CD14-positive monocyte (primary cell): Measurements from ENCODE around the gene MYO3B. TPM values are rescaled to one million over a fixed set of nuclear protein-coding genes. Genes with fewer than 3 reads are reported as not detected.

Source experiments
- DNase-seq, 3 donors: peaks; one replicate each; pipeline ENCODE4 v3.0.0-alpha.2; 2011 to 2022
- H2AFZ ChIP-seq: 2 replicates; pipeline ENCODE4 v1.6.0; 2012; ENCODE audit warnings: mild to moderate bottlenecking, low read depth, low read length, inconsistent platforms; ENCODE audit not compliant: insufficient read depth, poor library complexity, severe bottlenecking
- H3K27ac ChIP-seq, 2 donors: 1 replicate in 1 of 2; 2 replicates in 1 of 2; pipeline ENCODE4 v1.5.1; 2012 to 2013; ENCODE audit warnings: low read length in 2 of 2, control low read depth in 1 of 2, inconsistent platforms in 1 of 2, low read depth in 1 of 2, mild to moderate bottlenecking in 1 of 2
- H3K27me3 ChIP-seq, 2 donors: one replicate each; pipeline versions ENCODE4 v1.6.0 to v1.6.1; 2011 to 2013; ENCODE audit warnings: low read length in 2 of 2; ENCODE audit not compliant: control insufficient read depth in 2 of 2, insufficient read depth in 2 of 2
- H3K36me3 ChIP-seq, 2 donors: replicated peaks in 1 of 2; 1 replicate in 1 of 2; 2 replicates in 1 of 2; pipeline versions ENCODE4 v1.5.1 to v1.6.1; 2012 to 2013; ENCODE audit warnings: low read length in 2 of 2, control low read depth in 1 of 2, inconsistent platforms in 1 of 2, mild to moderate bottlenecking in 1 of 2; ENCODE audit not compliant: insufficient read depth in 2 of 2, control insufficient read depth in 1 of 2
- H3K4me1 ChIP-seq, 2 donors: 1 replicate in 1 of 2; 2 replicates in 1 of 2; pipeline versions ENCODE4 v1.5.1 to v1.6.1; 2012 to 2013; ENCODE audit warnings: low read length in 2 of 2, control low read depth in 1 of 2, inconsistent platforms in 1 of 2, mild to moderate bottlenecking in 1 of 2, moderate library complexity in 1 of 2; ENCODE audit not compliant: insufficient read depth in 2 of 2, control insufficient read depth in 1 of 2
- H3K4me2 ChIP-seq: replicated peaks from 2 replicates; pipeline ENCODE3; 2012; ENCODE audit warnings: low read length, moderate library complexity, mild to moderate bottlenecking; ENCODE audit not compliant: poor library complexity, severe bottlenecking; ENCODE audit errors: extremely low read depth
- H3K4me3 ChIP-seq, 3 experiments: fragments of 200-600 bp in 1 of 3; sonication (generic) in 1 of 3; replicated peaks in 1 of 3; 1 replicate in 2 of 3; 2 replicates in 1 of 3; pipeline ENCODE4 v1.5.1; 2011 to 2013; ENCODE audit warnings: low read length in 3 of 3, mild to moderate bottlenecking in 3 of 3, control low read depth in 2 of 3, low read depth in 2 of 3, inconsistent platforms in 1 of 3, moderate library complexity in 1 of 3
- H3K79me2 ChIP-seq: 2 replicates; pipeline ENCODE4 v1.6.0; 2012; ENCODE audit warnings: mild to moderate bottlenecking, control low read depth, inconsistent platforms, low read length, moderate library complexity; ENCODE audit not compliant: insufficient read depth
- H3K9ac ChIP-seq: 2 replicates; pipeline ENCODE4 v1.6.0; 2017; ENCODE audit warnings: low read length, mild to moderate bottlenecking; ENCODE audit not compliant: insufficient read depth, poor library complexity, severe bottlenecking
- H3K9me3 ChIP-seq, 2 donors: replicated peaks in 1 of 2; 1 replicate in 1 of 2; 2 replicates in 1 of 2; pipeline versions ENCODE4 v1.5.1 to v1.6.1; 2012 to 2013; ENCODE audit warnings: low read length in 2 of 2, control low read depth in 1 of 2; ENCODE audit not compliant: control insufficient read depth in 1 of 2, insufficient read depth in 1 of 2
- H4K20me1 ChIP-seq: 2 replicates; pipeline ENCODE4 v1.6.0; 2012; ENCODE audit warnings: mild to moderate bottlenecking, low read length, control low read depth, moderate library complexity; ENCODE audit not compliant: insufficient read depth
- H3K27ac Mint-ChIP-seq, 7 donors: one replicate each; pipeline ENCODE4 v1.8.0; 2020; ENCODE audit warnings: mild to moderate bottlenecking in 7 of 7, mixed read lengths in 7 of 7, moderate library complexity in 6 of 7, inconsistent platforms in 2 of 7
- H3K27me3 Mint-ChIP-seq, 3 donors: one replicate each; pipeline ENCODE4 v1.8.0; 2021 to 2022; ENCODE audit warnings: low read depth in 3 of 3, mild to moderate bottlenecking in 3 of 3, mixed read lengths in 3 of 3, moderate library complexity in 3 of 3, inconsistent platforms in 1 of 3
- H3K36me3 Mint-ChIP-seq, 2 donors: one replicate each; pipeline ENCODE4 v1.8.0; 2020; ENCODE audit warnings: mixed read lengths in 2 of 2, inconsistent platforms in 1 of 2, mild to moderate bottlenecking in 1 of 2
- H3K4me1 Mint-ChIP-seq: one replicate; pipeline ENCODE4 v1.8.0; 2020; ENCODE audit warnings: mild to moderate bottlenecking, mixed read lengths
- H3K4me3 Mint-ChIP-seq, 2 donors: one replicate each; pipeline ENCODE4 v1.8.0; 2020; ENCODE audit warnings: mild to moderate bottlenecking in 2 of 2, mixed read lengths in 2 of 2, moderate library complexity in 1 of 2
- H3K9me3 Mint-ChIP-seq, 7 donors: one replicate each; pipeline ENCODE4 v1.8.0; 2020 to 2022; ENCODE audit warnings: mixed read lengths in 7 of 7, mild to moderate bottlenecking in 6 of 7, moderate library complexity in 6 of 7, inconsistent platforms in 2 of 7
- WGBS: methylation state at CpG from one replicate; pipeline ENCODE4 v1.1.5; 2013; ENCODE audit warnings: missing lambda C conversion rate; ENCODE audit not compliant: insufficient coverage; 5-methylcytosine and 5-hydroxymethylcytosine counted together
- intact Hi-C, 2 donors: fragments of 100-400 bp; cut with micrococcal nuclease; formaldehyde crosslinking; loops; one replicate each; pipeline versions ENCODE4 v1.15.0 to v1.15.1; 2023
- polyA plus RNA-seq, 3 donors: library from polyadenylated mRNA; depleted of rRNA in 1 of 3; unstranded in 2 of 3; stranded (reverse) in 1 of 3; fragments of 300-500 nt in 2 of 3; fragments of >200 nt in 1 of 3; fragmentation: Illumina TruSeq in 2 of 3; gene quantifications; 1 replicate in 2 of 3; 2 replicates in 1 of 3; pipeline ENCODE4 v1.2.3, GENCODE V29; 2012 to 2021
- TF ChIP-seq, protein P1 (sequence below): fragments of 200-600 bp; IDR thresholded peaks from one replicate; pipeline ENCODE4 v1.8.0; 2022; ENCODE audit warnings: antibody characterized with exemption, mild to moderate bottlenecking

MYO3B gene
- polyA plus RNA-seq, 3 donors = not detected

DNA sequence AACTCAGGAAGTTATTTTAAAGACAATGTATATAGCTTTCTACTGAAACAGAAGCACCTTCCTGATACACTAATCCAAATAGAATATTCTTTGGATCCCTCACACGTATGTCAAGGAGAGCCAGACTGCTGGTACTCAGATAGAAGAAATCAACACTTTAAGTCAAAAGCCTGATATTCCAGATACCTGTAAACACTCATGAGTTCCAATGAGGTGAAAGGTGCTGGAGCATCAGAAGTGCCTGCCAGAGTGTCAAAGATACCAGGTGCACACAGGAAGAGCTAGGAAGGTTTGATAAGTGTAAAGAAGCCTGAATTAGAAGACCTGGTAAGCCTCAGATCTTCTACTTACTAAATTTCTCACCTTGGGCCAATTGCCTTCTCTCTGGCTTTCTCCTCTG lies 310.9 kb downstream of the MYO3B start:
- no peaks in the 10 kb centered on the region for H3K9me3 ChIP-seq
- Mint-ChIP-seq H3K9me3 (no peaks in the 10 kb centered on the region), H3K27me3 (peaks cover 2 to 15% (median 4%) of the 10 kb centered on the region in 3 donors), H3K4me1 (no peaks in the 10 kb centered on the region), H3K4me3 (no peak overlapping the region), H3K36me3 (no peaks in the 10 kb centered on the region), H3K27ac (no peak overlapping the region)
- no peaks in the 10 kb centered on the region for H3K36me3 ChIP-seq
- no CpG with 5 or more reads among the region's 1 CpG for WGBS
- no peak overlapping the region for H3K27ac ChIP-seq
- TF ChIP-seq, protein P1, sequence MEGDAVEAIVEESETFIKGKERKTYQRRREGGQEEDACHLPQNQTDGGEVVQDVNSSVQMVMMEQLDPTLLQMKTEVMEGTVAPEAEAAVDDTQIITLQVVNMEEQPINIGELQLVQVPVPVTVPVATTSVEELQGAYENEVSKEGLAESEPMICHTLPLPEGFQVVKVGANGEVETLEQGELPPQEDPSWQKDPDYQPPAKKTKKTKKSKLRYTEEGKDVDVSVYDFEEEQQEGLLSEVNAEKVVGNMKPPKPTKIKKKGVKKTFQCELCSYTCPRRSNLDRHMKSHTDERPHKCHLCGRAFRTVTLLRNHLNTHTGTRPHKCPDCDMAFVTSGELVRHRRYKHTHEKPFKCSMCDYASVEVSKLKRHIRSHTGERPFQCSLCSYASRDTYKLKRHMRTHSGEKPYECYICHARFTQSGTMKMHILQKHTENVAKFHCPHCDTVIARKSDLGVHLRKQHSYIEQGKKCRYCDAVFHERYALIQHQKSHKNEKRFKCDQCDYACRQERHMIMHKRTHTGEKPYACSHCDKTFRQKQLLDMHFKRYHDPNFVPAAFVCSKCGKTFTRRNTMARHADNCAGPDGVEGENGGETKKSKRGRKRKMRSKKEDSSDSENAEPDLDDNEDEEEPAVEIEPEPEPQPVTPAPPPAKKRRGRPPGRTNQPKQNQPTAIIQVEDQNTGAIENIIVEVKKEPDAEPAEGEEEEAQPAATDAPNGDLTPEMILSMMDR = no peak
- no peaks in the 10 kb centered on the region for H3K27me3 ChIP-seq
- H4K20me1 ChIP-seq = no peaks in the 10 kb centered on the region
- intact Hi-C loops = no loop called here
- no peak overlapping the region for H2AFZ ChIP-seq
- H3K9ac ChIP-seq = no peak overlapping the region
- DNase-seq = no peak
- no peaks in the 10 kb centered on the region for H3K4me1 ChIP-seq
- H3K79me2 ChIP-seq = no peaks in the 10 kb centered on the region
- no peak overlapping the region for H3K4me2 ChIP-seq
- H3K4me3 ChIP-seq = no peak overlapping the region

DNA sequence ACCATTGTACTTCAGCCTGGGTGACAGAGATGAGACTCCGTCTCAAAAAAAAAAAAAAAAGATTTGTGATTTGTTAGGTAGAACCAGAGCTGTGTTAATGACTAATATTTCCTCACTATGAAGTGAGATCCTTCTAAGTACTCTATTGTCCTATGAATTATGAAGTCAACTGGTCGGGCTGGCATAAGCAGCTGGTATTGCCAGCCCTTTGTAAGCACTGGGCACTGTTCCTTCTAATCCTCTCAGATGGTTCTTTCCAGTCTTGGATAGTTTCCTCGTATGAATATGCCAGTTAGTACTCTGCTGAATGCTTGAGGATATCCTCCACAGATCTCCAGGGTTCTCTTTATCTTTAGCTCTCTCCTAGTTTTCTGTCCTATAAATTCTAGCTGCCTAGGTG lies 314.1 kb downstream of the MYO3B start:
- intact Hi-C loops = no loop called here
- peaks cover 4 to 27% (median 4%) of the 10 kb centered on the region in 3 donors for H3K27me3 Mint-ChIP-seq
- Histone ChIP-seq H3K9me3 (no peaks in the 10 kb centered on the region), H3K27ac (no peak overlapping the region), H3K9ac (no peak overlapping the region), H4K20me1 (no peaks in the 10 kb centered on the region), H3K4me2 (no peak overlapping the region), H3K4me1 (no peaks in the 10 kb centered on the region), H3K4me3 (no peak overlapping the region), H3K27me3 (peaks cover 0 to 2% of the 10 kb centered on the region in 2 donors), H2AFZ (no peak overlapping the region), H3K79me2 (no peaks in the 10 kb centered on the region), H3K36me3 (no peaks in the 10 kb centered on the region)
- TF ChIP-seq, protein P1 = no peak
- no peaks in the 10 kb centered on the region for H3K9me3 Mint-ChIP-seq
- DNase-seq = no peak
- H3K4me3 Mint-ChIP-seq = no peak overlapping the region
- 86% methylated on average over 1 of the region's 3 CpGs for WGBS
- no peaks in the 10 kb centered on the region for H3K36me3 Mint-ChIP-seq
- H3K27ac Mint-ChIP-seq = no peak overlapping the region
- H3K4me1 Mint-ChIP-seq = no peaks in the 10 kb centered on the region
